B cell (primary cell): Measurements from ENCODE around the gene HOXC9. TPM values are rescaled to one million over a fixed set of nuclear protein-coding genes. Genes with fewer than 3 reads are reported as not detected.

Experiments used
- ATAC-seq: fragments of 200-7000 bp; cut with Tn5 transposase; one replicate; pipeline ENCODE4 v1.10.0; 2021; ENCODE audit warnings: low read depth, mild to moderate bottlenecking, moderate number of reproducible peaks, moderate library complexity
- CTCF ChIA-PET: fragments of 350-600 bp; sonication (Branson Sonifier 250); formaldehyde crosslinking; loops from one replicate; lab custom pipeline; 2021; ENCODE audit warnings: antibody characterized with exemption, inconsistent platforms; lab: Charles Lee
- POLR2A ChIA-PET: fragments of 350-600 bp; sonication (Branson Sonifier 250); formaldehyde crosslinking; loops from one replicate; lab custom pipeline; 2021; ENCODE audit warnings: antibody characterized with exemption; lab: Charles Lee
- DNase-seq: peaks from one replicate; pipeline ENCODE4 v3.0.0; 2013
- H2AFZ ChIP-seq: 2 replicates; pipeline ENCODE4 v1.6.1; 2012; ENCODE audit warnings: mild to moderate bottlenecking, low read depth, low read length; ENCODE audit not compliant: insufficient read depth, poor library complexity, severe bottlenecking
- H3K27ac ChIP-seq, 2 donors: 1 replicate in 1 of 2; 2 replicates in 1 of 2; pipeline ENCODE4 v1.5.1; 2012 to 2013; ENCODE audit warnings: low read length in 2 of 2, mild to moderate bottlenecking in 2 of 2, moderate library complexity in 1 of 2
- H3K27me3 ChIP-seq, 4 experiments: fragments of 200-600 bp in 1 of 4; sonication (generic) in 1 of 4; replicated peaks in 1 of 4; 1 replicate in 2 of 4; 2 replicates in 2 of 4; pipeline versions ENCODE4 v1.6.1 to v1.7.0; 2013 to 2016; ENCODE audit warnings: low read length in 3 of 4, mild to moderate bottlenecking in 2 of 4, mixed read lengths in 1 of 4, moderate library complexity in 1 of 4; ENCODE audit not compliant: insufficient read depth in 4 of 4, control insufficient read depth in 3 of 4; ENCODE audit errors: control extremely low read depth in 1 of 4
- H3K36me3 ChIP-seq, 2 experiments: replicated peaks in 1 of 2; 1 replicate in 1 of 2; 2 replicates in 1 of 2; pipeline versions ENCODE4 v1.6.1 to v1.7.1; 2013; ENCODE audit warnings: low read length in 1 of 2; ENCODE audit not compliant: insufficient read depth in 2 of 2, control insufficient read depth in 1 of 2; ENCODE audit errors: control extremely low read depth in 1 of 2, extremely low read depth in 1 of 2
- H3K4me1 ChIP-seq, 2 donors: fragments of 200-600 bp in 1 of 2; sonication (generic) in 1 of 2; 1 replicate in 1 of 2; 2 replicates in 1 of 2; pipeline versions ENCODE4 v1.5.1 to v1.6.1; 2013 to 2017; ENCODE audit warnings: low read length in 2 of 2; ENCODE audit not compliant: control insufficient read depth in 2 of 2, insufficient read depth in 2 of 2
- H3K4me2 ChIP-seq: replicated peaks from 2 replicates; pipeline ENCODE3; 2012; ENCODE audit warnings: mild to moderate bottlenecking, low read depth, low read length; ENCODE audit not compliant: poor library complexity, severe bottlenecking
- H3K4me3 ChIP-seq, 5 experiments: fragments of 200-600 bp in 1 of 5; sonication (generic) in 1 of 5; 1 replicate in 3 of 5; 2 replicates in 2 of 5; pipeline versions ENCODE4 v1.5.1 to v1.7.0; 2011 to 2016; ENCODE audit warnings: low read length in 4 of 5, mild to moderate bottlenecking in 4 of 5, low read depth in 2 of 5, control low read depth in 1 of 5, moderate library complexity in 1 of 5; ENCODE audit not compliant: insufficient read depth in 1 of 5; ENCODE audit errors: control extremely low read depth in 1 of 5, extremely low read depth in 1 of 5
- H3K79me2 ChIP-seq: fragments of 200-600 bp; sonication (generic); one replicate; pipeline ENCODE4 v1.6.0; 2016; ENCODE audit warnings: low read length; ENCODE audit not compliant: control insufficient read depth, insufficient read depth
- H3K9ac ChIP-seq: fragments of 200-600 bp; sonication (generic); 2 replicates; pipeline ENCODE4 v1.6.1; 2017; ENCODE audit warnings: mild to moderate bottlenecking, low read length, moderate library complexity
- H3K9me3 ChIP-seq, 3 donors: one replicate each; pipeline versions ENCODE4 v1.6.1 to v1.7.1; 2013; ENCODE audit warnings: low read length in 2 of 3; ENCODE audit not compliant: control insufficient read depth in 2 of 3, insufficient read depth in 1 of 3; ENCODE audit errors: control extremely low read depth in 1 of 3
- H4K20me1 ChIP-seq: 2 replicates; pipeline ENCODE4 v1.6.0; 2012; ENCODE audit warnings: mild to moderate bottlenecking, low read length; ENCODE audit not compliant: insufficient read depth, control insufficient read depth, poor library complexity, severe bottlenecking
- H3K27ac Mint-ChIP-seq: one replicate; pipeline ENCODE4 v1.8.0; 2021; ENCODE audit warnings: mixed read lengths
- H3K27me3 Mint-ChIP-seq: one replicate; pipeline ENCODE4 v1.8.0; 2021; ENCODE audit warnings: mixed read lengths
- H3K4me1 Mint-ChIP-seq: one replicate; pipeline ENCODE4 v1.8.0; 2021; ENCODE audit warnings: mixed read lengths
- H3K4me3 Mint-ChIP-seq: one replicate; pipeline ENCODE4 v1.8.0; 2021; ENCODE audit warnings: mixed read lengths
- H3K9me3 Mint-ChIP-seq: one replicate; pipeline ENCODE4 v1.8.0; 2022; ENCODE audit warnings: mixed read lengths; ENCODE audit not compliant: insufficient read depth
- EZH2 ChIP-seq: IDR thresholded peaks from 2 replicates; pipeline ENCODE4 v1.6.1; 2012; ENCODE audit warnings: borderline replicate concordance, low read depth, mild to moderate bottlenecking, moderate library complexity, low read length; ENCODE audit not compliant: insufficient read depth, poor library complexity, severe bottlenecking
- WGBS: methylation state at CpG from one replicate; pipeline ENCODE4 v1.1.5; 2013; ENCODE audit warnings: missing lambda C conversion rate; ENCODE audit not compliant: insufficient coverage; 5-methylcytosine and 5-hydroxymethylcytosine counted together
- intact Hi-C: fragments of 100-400 bp; cut with micrococcal nuclease; formaldehyde crosslinking; loops from one replicate; pipeline ENCODE4 v1.10.0; 2022
- polyA plus RNA-seq: library from polyadenylated mRNA; depleted of rRNA; stranded (reverse); fragments of >200 nt; gene quantifications from 2 replicates; pipeline ENCODE4 v1.2.3, GENCODE V29; 2012
- total RNA-seq, 2 donors: library from RNA; stranded (reverse); fragments of 120-200 nt in 1 of 2; gene quantifications; 1 replicate in 1 of 2; 2 replicates in 1 of 2; pipeline versions ENCODE4 v1.2.3 to v1.2.4, GENCODE V29; 2013 to 2022
- TF ChIP-seq, protein P1 (sequence below): fragments of 200-600 bp; IDR thresholded peaks from one replicate; pipeline ENCODE4 v1.8.0; 2022; ENCODE audit warnings: antibody characterized with exemption, mild to moderate bottlenecking

Gene HOXC9
- total and polyA plus RNA-seq, 2 donors (not counting 1 experiment from before 2014, with no cell fraction given) = not detected

DNA sequence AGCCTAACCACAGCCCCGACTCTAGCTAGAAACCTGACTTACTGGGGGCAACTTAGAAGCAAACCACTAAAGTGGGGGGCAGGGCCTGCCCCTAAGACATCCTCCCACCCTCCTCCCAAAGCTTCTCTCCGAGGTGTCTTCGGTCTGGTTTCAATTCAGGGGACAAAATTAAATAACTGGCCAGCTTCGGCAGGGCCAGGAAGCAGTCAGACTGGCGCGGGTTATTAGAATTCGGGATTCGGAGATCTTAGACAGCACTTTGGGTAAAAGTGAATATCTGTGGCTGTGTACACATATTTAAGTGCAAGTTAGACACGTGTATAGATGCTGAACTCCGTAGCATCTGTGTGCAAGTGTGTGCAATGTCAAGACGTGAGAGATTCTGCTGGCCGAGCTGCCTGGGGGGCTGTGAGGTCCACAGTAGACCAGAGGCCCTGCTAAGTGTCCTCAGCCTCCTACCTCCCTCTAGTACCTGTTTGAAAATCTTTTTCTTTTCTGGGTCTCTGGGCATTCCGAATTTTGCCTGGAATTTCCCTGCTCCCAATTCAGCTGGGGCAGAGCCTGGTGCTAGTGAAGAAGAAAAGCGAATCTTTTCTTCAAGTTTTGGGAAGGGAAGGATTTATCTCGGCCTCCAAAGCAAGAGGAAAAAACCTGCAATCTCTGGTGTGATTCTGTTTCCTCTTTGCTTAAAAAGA, 19.0 kb upstream of the HOXC9 start:
- no peak overlapping the region for H3K27ac Mint-ChIP-seq

More for the DNA sequence above, 19.0 kb upstream of the HOXC9 start:
- peaks cover 0 to 97% (median 90%) of the 10 kb centered on the region in 4 experiments for H3K27me3 ChIP-seq
- H3K4me3 ChIP-seq = peak overlapping the region in 1 of 5 experiments; percentile 3
- intact Hi-C loops = no loop called here
- peaks cover 7% of the 10 kb centered on the region for H3K4me1 Mint-ChIP-seq
- H3K4me3 Mint-ChIP-seq = no peak overlapping the region
- H3K79me2 ChIP-seq = no peaks in the 10 kb centered on the region
- no peak overlapping the region for H3K4me2 ChIP-seq
- no peaks in the 10 kb centered on the region for H3K9me3 Mint-ChIP-seq
- 25% methylated on average over 10 of the region's 15 CpGs for WGBS
- peaks cover 23 to 32% of the 10 kb centered on the region in 2 donors for H3K4me1 ChIP-seq
- peaks cover 81% of the 10 kb centered on the region for H3K27me3 Mint-ChIP-seq
- DNase-seq (peak; percentile 27), ATAC-seq (no peak)
- no peaks in the 10 kb centered on the region for H4K20me1 ChIP-seq
- peaks cover 0 to 78% (median 12%) of the 10 kb centered on the region in 3 donors for H3K9me3 ChIP-seq
- H2AFZ ChIP-seq = no peak overlapping the region
- H3K27ac ChIP-seq = no peak overlapping the region
- H3K9ac ChIP-seq = no peak overlapping the region
- no peaks in the 10 kb centered on the region for H3K36me3 ChIP-seq
- ChIA-PET CTCF (interaction anchor here (1.5 kb wide), 1 partner anchor 22 kb away, joined by 4 read pairs; no protein-coding TSS in a partner anchor), POLR2A (no interaction called here)
- no peak for TF ChIP-seq EZH2
- TF ChIP-seq, protein P1, sequence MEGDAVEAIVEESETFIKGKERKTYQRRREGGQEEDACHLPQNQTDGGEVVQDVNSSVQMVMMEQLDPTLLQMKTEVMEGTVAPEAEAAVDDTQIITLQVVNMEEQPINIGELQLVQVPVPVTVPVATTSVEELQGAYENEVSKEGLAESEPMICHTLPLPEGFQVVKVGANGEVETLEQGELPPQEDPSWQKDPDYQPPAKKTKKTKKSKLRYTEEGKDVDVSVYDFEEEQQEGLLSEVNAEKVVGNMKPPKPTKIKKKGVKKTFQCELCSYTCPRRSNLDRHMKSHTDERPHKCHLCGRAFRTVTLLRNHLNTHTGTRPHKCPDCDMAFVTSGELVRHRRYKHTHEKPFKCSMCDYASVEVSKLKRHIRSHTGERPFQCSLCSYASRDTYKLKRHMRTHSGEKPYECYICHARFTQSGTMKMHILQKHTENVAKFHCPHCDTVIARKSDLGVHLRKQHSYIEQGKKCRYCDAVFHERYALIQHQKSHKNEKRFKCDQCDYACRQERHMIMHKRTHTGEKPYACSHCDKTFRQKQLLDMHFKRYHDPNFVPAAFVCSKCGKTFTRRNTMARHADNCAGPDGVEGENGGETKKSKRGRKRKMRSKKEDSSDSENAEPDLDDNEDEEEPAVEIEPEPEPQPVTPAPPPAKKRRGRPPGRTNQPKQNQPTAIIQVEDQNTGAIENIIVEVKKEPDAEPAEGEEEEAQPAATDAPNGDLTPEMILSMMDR = no peak
